Glomerular visceral epithelial cell (primary cell): Measurements from ENCODE around the gene SUCLG2.

Source experiments
- DNase-seq: peaks from one replicate; pipeline ENCODE4 v3.0.0-alpha.2; 2016; ENCODE audit errors: extremely low spot score

SUCLG2 gene

GRCh38 chr3:67515778-67516177 lies 138.6 kb downstream of the SUCLG2 start:
- no peak for DNase-seq

- no peak for DNase-seq
Observed at GRCh38 chr3:67509471-67510075, 144.8 kb downstream of the SUCLG2 start.

GRCh38 chr3:67507584-67507983 lies 146.8 kb downstream of the SUCLG2 start:
- no peak for DNase-seq

- no peak for DNase-seq
Observed at GRCh38 chr3:67500709-67501108, 153.7 kb downstream of the SUCLG2 start.

- DNase-seq, result no peak
Observed at GRCh38 chr3:67497746-67498145, 156.7 kb downstream of the SUCLG2 start.

- no peak for DNase-seq
Observed at GRCh38 chr3:67495751-67496150, 158.7 kb downstream of the SUCLG2 start.

GRCh38 chr3:67493808-67494207 lies 160.6 kb downstream of the SUCLG2 start:
- no peak for DNase-seq

- no peak for DNase-seq
Observed at GRCh38 chr3:67490658-67491057, 163.8 kb downstream of the SUCLG2 start.

GRCh38 chr3:67489816-67490215 lies 164.6 kb downstream of the SUCLG2 start:
- no peak for DNase-seq

GRCh38 chr3:67487564-67488114 lies 166.8 kb downstream of the SUCLG2 start:
- no peak for DNase-seq

- no peak for DNase-seq
Observed at GRCh38 chr3:67486883-67487282, 167.5 kb downstream of the SUCLG2 start.

- DNase-seq, result no peak
Observed at GRCh38 chr3:67484085-67484484, 170.3 kb downstream of the SUCLG2 start.

GRCh38 chr3:67481126-67481525 lies 173.3 kb downstream of the SUCLG2 start:
- no peak for DNase-seq

GRCh38 chr3:67478423-67478822 lies 176.0 kb downstream of the SUCLG2 start:
- no peak for DNase-seq

GRCh38 chr3:67474311-67474710 lies 180.1 kb downstream of the SUCLG2 start:
- DNase-seq, result no peak

GRCh38 chr3:67472674-67473201 lies 181.7 kb downstream of the SUCLG2 start:
- DNase-seq, result no peak

- no peak for DNase-seq
Observed at GRCh38 chr3:67470207-67470606, 184.2 kb downstream of the SUCLG2 start.

- DNase-seq, result peak; percentile 80
Observed at GRCh38 chr3:67468511-67468910, 185.9 kb downstream of the SUCLG2 start.

- DNase-seq, result no peak
Observed at GRCh38 chr3:67463656-67464055, 190.8 kb downstream of the SUCLG2 start.

GRCh38 chr3:67462187-67462586 lies 192.2 kb downstream of the SUCLG2 start:
- peak; percentile 3 for DNase-seq

GRCh38 chr3:67461667-67462142 lies 192.7 kb downstream of the SUCLG2 start:
- peak; percentile 36 for DNase-seq

- DNase-seq, result peak; percentile 29
Observed at GRCh38 chr3:67460841-67461510, 193.4 kb downstream of the SUCLG2 start.

- no peak for DNase-seq
Observed at GRCh38 chr3:67459796-67460195, 194.6 kb downstream of the SUCLG2 start.
